HepG2 (cell line): ENCODE data around the gene HTR6. TPM values are rescaled to one million over a fixed set of nuclear protein-coding genes. Genes with fewer than 3 reads are reported as not detected.

Source experiments
- ATF7-NPFF ChIP-seq: sonication (generic); formaldehyde crosslinking; IDR thresholded peaks from 2 replicates; pipeline ENCODE4 v1.8.1; 2023; ENCODE audit warnings: mild to moderate bottlenecking, low read depth, missing genetic modification reagents, moderate library complexity
- E2F2 ChIP-seq: sonication (generic); formaldehyde crosslinking; IDR thresholded peaks from 2 replicates; pipeline ENCODE4 v1.4.0; 2020; ENCODE audit warnings: missing genetic modification reagents, borderline replicate concordance
- HDAC6 ChIP-seq: fragments of 200-600 bp; sonication (generic); IDR thresholded peaks from 2 replicates; pipeline ENCODE4 v1.7.0; 2017; ENCODE audit warnings: mild to moderate bottlenecking, antibody characterized with exemption, low read length, low read depth
- HNRNPL ChIP-seq: fragments of 200-400 bp; formaldehyde crosslinking; IDR thresholded peaks from 2 replicates; pipeline ENCODE4 v1.6.1; 2017; ENCODE audit warnings: mild to moderate bottlenecking, low read depth, low read length
- KDM1A ChIP-seq: IDR thresholded peaks from 2 replicates; pipeline ENCODE4 v1.6.1; 2016; ENCODE audit warnings: missing compliant biosample characterization
- KDM5B ChIP-seq: sonication (generic); formaldehyde crosslinking; IDR thresholded peaks from 2 replicates; pipeline ENCODE4 v1.4.0; 2020; ENCODE audit warnings: missing genetic modification reagents, mild to moderate bottlenecking, borderline replicate concordance
- MXD4 ChIP-seq: IDR thresholded peaks from 2 replicates; pipeline ENCODE4 v1.6.1; 2016; ENCODE audit warnings: mild to moderate bottlenecking, missing biosample characterization, missing genetic modification reagents
- NFYB ChIP-seq: sonication (generic); formaldehyde crosslinking; IDR thresholded peaks from 2 replicates; pipeline ENCODE4 v1.4.0; 2020; ENCODE audit warnings: missing genetic modification reagents
- SMC3 ChIP-seq: IDR thresholded peaks from 2 replicates; pipeline ENCODE4 v1.6.1; 2011; ENCODE audit warnings: low read length, improper control_type of control experiment
- SP1 ChIP-seq, 2 experiments: fragments of 450-650 bp in 1 of 2; sonication (generic) in 1 of 2; formaldehyde crosslinking in 1 of 2; IDR thresholded peaks; 2 replicates each; pipeline versions ENCODE4 v1.4.0 to v1.6.1; 2016 to 2020; ENCODE audit warnings: missing genetic modification reagents in 1 of 2
- STAG1 ChIP-seq: sonication (generic); formaldehyde crosslinking; IDR thresholded peaks from 2 replicates; pipeline ENCODE4 v1.4.0; 2020; ENCODE audit warnings: missing genetic modification reagents
- TEAD3 ChIP-seq: optimal IDR thresholded peaks from 2 replicates; pipeline ENCODE3; 2016; ENCODE audit warnings: borderline replicate concordance
- TMF1 ChIP-seq: sonication (generic); formaldehyde crosslinking; IDR thresholded peaks from 2 replicates; pipeline ENCODE4 v1.8.1; 2022; ENCODE audit warnings: low read depth, missing genetic modification reagents
- ZBTB2 ChIP-seq: sonication (generic); formaldehyde crosslinking; IDR thresholded peaks from 2 replicates; pipeline ENCODE4 v1.8.0; 2022; ENCODE audit warnings: low read depth, missing genetic modification reagents
- ZKSCAN8 ChIP-seq: IDR thresholded peaks from 2 replicates; pipeline ENCODE4 v1.6.1; 2016; ENCODE audit warnings: borderline replicate concordance, missing genetic modification reagents, missing compliant biosample characterization
- ZNF3 ChIP-seq: IDR thresholded peaks from 2 replicates; pipeline ENCODE4 v1.7.0; 2017; ENCODE audit warnings: inconsistent platforms
- ZNF33B ChIP-seq: sonication (generic); formaldehyde crosslinking; IDR thresholded peaks from 2 replicates; pipeline ENCODE4 v1.5.1; 2020; ENCODE audit warnings: mild to moderate bottlenecking, missing genetic modification reagents
- ZNF431 ChIP-seq: sonication (generic); formaldehyde crosslinking; IDR thresholded peaks from 2 replicates; pipeline ENCODE4 v1.9.0; 2022; ENCODE audit warnings: missing genetic modification reagents, low read depth, mild to moderate bottlenecking, borderline replicate concordance
- polyA plus RNA-seq, 8 experiments: library from polyadenylated mRNA; depleted of rRNA in 3 of 8; stranded (reverse) in 7 of 8; unstranded in 1 of 8; fragments of >200 nt; fragmentation: Illumina TruSeq in 4 of 8; extraction: Trizol in 4 of 8; gene quantifications; 2 replicates each; pipeline versions ENCODE4 v1.2.1 to v1.2.3, GENCODE V29; 2011 to 2016; ENCODE audit warnings: low read depth in 4 of 8, missing spikeins in 1 of 8, mixed read lengths in 1 of 8; ENCODE audit not compliant: insufficient read depth in 1 of 8
- total RNA-seq, 5 experiments: library from RNA; depleted of rRNA; stranded (reverse); fragments of >200 nt; fragmentation: Illumina TruSeq; extraction: Trizol; gene quantifications; 2 replicates each; pipeline ENCODE4 v1.2.3, GENCODE V29; 2016; ENCODE audit warnings: low read depth in 1 of 5
- TF ChIP-seq, protein P1 (sequence below): sonication (generic); formaldehyde crosslinking; IDR thresholded peaks from 2 replicates; pipeline ENCODE4 v1.4.0; 2020; ENCODE audit warnings: missing genetic modification reagents, borderline replicate concordance
- TF ChIP-seq, protein P2 (sequence below): sonication (generic); formaldehyde crosslinking; IDR thresholded peaks from 2 replicates; pipeline ENCODE4 v1.4.0; 2020; ENCODE audit warnings: missing genetic modification reagents

HTR6 gene
- total and polyA plus RNA-seq, 2 of the 13 experiments (the other 11 are each of a cell fraction or from before 2014, with no cell fraction given): 0.04 TPM; not detected in 1

- TF ChIP-seq, protein P1, sequence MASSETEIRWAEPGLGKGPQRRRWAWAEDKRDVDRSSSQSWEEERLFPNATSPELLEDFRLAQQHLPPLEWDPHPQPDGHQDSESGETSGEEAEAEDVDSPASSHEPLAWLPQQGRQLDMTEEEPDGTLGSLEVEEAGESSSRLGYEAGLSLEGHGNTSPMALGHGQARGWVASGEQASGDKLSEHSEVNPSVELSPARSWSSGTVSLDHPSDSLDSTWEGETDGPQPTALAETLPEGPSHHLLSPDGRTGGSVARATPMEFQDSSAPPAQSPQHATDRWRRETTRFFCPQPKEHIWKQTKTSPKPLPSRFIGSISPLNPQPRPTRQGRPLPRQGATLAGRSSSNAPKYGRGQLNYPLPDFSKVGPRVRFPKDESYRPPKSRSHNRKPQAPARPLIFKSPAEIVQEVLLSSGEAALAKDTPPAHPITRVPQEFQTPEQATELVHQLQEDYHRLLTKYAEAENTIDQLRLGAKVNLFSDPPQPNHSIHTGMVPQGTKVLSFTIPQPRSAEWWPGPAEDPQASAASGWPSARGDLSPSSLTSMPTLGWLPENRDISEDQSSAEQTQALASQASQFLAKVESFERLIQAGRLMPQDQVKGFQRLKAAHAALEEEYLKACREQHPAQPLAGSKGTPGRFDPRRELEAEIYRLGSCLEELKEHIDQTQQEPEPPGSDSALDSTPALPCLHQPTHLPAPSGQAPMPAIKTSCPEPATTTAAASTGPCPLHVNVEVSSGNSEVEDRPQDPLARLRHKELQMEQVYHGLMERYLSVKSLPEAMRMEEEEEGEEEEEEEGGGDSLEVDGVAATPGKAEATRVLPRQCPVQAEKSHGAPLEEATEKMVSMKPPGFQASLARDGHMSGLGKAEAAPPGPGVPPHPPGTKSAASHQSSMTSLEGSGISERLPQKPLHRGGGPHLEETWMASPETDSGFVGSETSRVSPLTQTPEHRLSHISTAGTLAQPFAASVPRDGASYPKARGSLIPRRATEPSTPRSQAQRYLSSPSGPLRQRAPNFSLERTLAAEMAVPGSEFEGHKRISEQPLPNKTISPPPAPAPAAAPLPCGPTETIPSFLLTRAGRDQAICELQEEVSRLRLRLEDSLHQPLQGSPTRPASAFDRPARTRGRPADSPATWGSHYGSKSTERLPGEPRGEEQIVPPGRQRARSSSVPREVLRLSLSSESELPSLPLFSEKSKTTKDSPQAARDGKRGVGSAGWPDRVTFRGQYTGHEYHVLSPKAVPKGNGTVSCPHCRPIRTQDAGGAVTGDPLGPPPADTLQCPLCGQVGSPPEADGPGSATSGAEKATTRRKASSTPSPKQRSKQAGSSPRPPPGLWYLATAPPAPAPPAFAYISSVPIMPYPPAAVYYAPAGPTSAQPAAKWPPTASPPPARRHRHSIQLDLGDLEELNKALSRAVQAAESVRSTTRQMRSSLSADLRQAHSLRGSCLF (CRISPR knock-in tag): no peak
- TF ChIP-seq HNRNPL (peak; percentile 85), SP1 (IDR thresholded peaks at IDR 0.05) (no peak), SP1 (CRISPR knock-in tag; IDR thresholded peaks at IDR 0.05) (peak; percentile 70), SMC3 (peak; percentile 43; the same call in 1 of the 2 replicates), MXD4 (CRISPR knock-in tag) (no peak), ZNF431 (CRISPR knock-in tag) (no peak), TMF1 (CRISPR knock-in tag) (no peak), NFYB (CRISPR knock-in tag) (peak; percentile 62), KDM1A (no peak), ZBTB2 (CRISPR knock-in tag) (no peak), KDM5B (no peak), ZNF3 (no peak), ZNF33B (no peak), HDAC6 (no peak), ZKSCAN8 (CRISPR knock-in tag) (peak; percentile 50; the same call in 1 of the 2 replicates), TEAD3 (CRISPR knock-in tag) (peak; percentile 32), ATF7-NPFF (CRISPR knock-in tag) (no peak), STAG1 (CRISPR knock-in tag) (peak; percentile 61), E2F2 (CRISPR knock-in tag) (no peak)
- TF ChIP-seq, protein P2, sequence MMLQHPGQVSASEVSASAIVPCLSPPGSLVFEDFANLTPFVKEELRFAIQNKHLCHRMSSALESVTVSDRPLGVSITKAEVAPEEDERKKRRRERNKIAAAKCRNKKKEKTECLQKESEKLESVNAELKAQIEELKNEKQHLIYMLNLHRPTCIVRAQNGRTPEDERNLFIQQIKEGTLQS (CRISPR knock-in tag): no peak
These were observed 50.9 kb downstream of the HTR6 start (continued) for GRCh38 chr1:19715334-19716203.
